ENCODE measurements around the gene S1PR4.
"Not testable (repeated sequence)": the region's sequence is repeated elsewhere in the genome, so short reads cannot be mapped to it uniquely, and the experiment has no call there.

The S1PR4 gene

GRCh38 chr19:3196064-3196932 lies 17.7 kb downstream of the S1PR4 start:
- no peak for DNase-seq (ENCODE audit: low read depth)

DNA sequence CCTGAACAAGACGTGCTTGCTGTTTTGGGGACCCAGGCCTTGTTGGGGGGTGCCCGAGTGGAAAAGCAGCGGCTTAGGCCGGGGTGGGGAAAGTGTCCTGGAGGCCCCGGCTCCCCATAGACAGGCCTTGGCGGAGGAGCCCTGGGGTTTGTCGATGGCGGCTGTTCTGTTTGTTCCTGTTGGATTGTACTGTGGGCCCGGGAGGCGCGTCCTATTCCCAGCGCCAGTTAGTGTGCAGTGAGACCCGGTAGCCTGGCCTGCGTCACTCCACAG lies 18.3 kb downstream of the S1PR4 start:
- no peak for DNase-seq (ENCODE audit: low read depth)

DNA sequence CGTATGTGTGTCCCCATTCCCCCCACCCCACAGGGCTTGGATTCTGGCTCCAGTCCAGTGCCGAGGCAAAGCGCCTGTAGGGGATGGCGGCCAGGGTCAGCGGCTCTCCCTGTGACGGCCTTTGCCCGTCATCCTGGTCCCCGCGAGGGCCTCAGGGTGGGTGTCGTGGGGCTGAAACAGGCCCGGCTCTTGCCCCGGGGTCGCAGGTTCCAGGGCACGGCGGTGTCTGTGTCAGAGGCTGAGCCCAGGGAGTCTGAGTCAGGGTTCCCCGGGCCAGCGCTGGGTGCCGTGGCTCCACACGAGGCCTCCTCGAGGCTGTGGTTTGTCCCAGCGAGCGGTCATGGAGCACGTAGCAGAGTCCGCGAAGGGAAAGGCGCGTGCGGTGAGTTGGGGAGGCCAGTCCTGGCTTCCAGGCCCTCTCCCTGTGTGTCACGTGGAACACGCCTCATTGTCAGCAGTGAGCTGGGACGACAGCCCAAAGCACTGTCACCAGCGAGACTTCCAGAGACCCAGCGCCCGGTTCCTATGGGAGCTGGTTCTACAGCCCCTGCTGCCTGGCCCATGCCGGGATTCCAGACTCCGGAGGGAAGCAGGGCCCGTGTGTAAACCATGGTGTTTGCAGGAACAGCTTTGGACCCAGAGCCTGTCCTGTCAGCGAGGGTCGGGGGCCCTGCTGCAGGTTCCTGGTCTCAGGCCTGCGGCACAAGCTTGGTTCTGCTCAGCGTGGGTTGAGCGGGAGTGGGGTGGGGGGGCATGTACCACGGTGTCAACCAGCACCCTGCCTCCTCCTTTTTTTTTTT lies 20.5 kb downstream of the S1PR4 start:
- DNase-seq (ENCODE audit: low read depth) = no peak

DNA sequence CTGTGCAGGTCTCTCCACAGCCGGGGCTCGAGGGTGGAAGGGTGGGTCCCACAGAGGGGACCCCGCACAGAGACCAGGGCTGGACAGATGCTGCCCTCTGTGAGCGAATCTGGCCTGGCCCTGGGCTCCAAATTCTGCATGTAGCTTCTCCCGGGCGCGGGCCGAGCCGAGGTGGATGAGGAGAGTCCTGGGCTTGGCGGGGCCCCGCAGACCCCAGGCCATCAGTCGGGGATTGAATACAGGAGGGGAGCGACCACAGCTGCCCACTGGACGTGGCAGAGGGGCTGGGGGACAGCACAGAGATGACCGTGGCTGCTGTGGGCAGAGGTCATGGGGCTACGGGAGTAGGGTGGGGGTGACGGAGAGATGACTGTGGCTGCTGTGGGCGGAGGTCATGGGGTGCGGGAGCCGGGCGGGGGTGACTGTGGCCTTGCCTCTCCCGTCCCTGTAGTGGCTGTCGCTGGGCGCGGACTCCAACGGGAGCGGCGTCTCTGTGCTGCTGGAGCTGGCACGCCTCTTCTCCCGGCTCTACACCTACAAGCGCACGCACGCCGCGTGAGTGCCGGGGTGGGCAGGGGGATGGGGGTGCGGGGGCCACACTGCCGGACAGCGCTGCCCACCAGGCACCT lies 22.6 kb downstream of the S1PR4 start:
- DNase-seq (ENCODE audit: low read depth) = no peak

- no peak for DNase-seq (ENCODE audit: low read depth)
Measured at GRCh38 chr19:3201911-3202310, 23.3 kb downstream of the S1PR4 start.

- DNase-seq (ENCODE audit: low read depth) = no peak
Measured at GRCh38 chr19:3202346-3202745, 23.8 kb downstream of the S1PR4 start.

DNA sequence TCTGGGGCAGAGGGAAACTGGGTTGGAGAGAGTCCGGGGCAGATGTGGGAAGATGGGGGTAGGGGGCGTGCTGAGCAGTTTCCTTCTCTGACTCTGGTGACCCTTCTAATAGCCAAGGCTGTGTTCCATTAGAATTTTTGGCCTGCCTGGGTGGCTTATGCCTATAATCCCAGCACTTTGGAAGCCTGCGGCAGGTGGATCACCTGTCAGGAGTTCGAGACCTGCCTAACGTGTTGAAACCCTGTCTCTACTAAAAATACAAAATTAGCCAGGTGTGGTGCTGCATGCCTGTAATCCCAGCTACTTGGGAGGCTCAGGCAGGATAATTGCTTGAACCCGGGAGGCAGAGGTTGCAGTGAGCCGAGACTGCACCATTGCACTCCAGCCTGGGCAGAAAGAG lies 24.3 kb downstream of the S1PR4 start:
- not testable (repeated sequence) for DNase-seq (ENCODE audit: low read depth)

GRCh38 chr19:3203805-3204645 lies 25.5 kb downstream of the S1PR4 start:
- no peak for DNase-seq (ENCODE audit: low read depth)

DNA sequence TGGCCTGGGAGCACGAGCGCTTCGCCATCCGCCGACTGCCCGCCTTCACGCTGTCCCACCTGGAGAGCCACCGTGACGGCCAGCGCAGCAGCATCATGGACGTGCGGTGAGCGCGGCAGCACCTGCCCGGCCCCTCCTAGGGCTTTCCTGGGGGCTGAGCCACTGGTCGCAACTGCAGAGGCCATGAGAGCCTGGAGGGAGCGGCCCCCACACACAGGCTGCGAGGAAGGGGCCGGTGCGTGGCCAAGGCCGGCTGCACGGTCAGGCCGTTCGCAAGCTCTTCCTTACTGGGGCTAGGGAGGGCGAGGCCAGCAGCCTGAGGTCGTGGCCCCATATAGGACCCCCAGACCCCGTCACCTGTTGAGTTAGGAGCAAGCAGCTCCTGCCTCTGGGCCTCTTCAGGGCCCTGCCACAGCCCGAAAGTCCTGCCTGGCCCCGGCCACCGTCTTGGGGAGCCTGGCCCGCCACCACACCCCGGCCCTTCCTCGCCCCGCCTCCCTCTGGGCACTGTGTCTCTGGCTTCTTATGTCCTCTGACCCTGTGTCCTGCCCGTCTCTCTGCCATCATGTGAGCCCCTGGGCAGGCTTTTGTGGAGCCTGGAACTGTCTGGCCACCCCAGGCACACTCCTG lies 26.2 kb downstream of the S1PR4 start:
- DNase-seq (ENCODE audit: low read depth) = no peak

DNA sequence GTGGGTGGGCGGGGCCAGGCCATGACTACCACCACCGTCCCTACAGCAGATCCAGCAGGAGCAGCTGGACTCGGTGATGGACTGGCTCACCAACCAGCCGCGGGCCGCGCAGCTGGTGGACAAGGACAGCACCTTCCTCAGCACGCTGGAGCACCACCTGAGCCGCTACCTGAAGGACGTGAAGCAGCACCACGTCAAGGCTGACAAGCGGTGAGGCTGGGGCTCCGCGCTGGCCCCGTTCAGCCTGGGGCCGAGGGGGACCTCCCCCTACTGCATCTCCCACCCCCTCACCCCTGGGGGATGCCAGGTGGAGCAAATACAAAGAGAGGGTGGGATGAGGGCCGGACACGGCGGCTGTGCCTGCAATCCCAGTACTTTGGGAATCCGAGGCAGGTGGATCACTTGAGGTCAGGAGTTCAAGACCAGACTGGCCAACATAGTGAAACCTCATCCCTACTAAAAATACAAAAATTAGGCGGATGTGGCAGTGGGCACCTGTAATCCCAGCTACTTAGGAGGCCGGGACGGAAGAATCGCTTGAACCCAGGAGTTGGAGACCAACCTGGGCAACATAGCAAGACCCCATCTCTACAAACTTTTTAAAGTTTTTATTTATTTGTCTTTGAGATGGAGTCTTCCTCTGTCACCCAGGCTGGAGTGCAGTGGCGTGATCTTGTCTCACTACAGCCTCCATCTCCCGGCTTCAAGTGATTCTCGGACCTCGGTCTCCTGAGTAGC lies 27.8 kb downstream of the S1PR4 start:
- DNase-seq (ENCODE audit: low read depth) = no peak

GRCh38 chr19:3207461-3208242 lies 29.1 kb downstream of the S1PR4 start:
- DNase-seq (ENCODE audit: low read depth) = no peak

- DNase-seq (ENCODE audit: low read depth) = no peak
Measured at GRCh38 chr19:3208317-3209207, 30.0 kb downstream of the S1PR4 start.

- DNase-seq (ENCODE audit: low read depth) = no peak
Measured at GRCh38 chr19:3210347-3211017, 31.9 kb downstream of the S1PR4 start.

DNA sequence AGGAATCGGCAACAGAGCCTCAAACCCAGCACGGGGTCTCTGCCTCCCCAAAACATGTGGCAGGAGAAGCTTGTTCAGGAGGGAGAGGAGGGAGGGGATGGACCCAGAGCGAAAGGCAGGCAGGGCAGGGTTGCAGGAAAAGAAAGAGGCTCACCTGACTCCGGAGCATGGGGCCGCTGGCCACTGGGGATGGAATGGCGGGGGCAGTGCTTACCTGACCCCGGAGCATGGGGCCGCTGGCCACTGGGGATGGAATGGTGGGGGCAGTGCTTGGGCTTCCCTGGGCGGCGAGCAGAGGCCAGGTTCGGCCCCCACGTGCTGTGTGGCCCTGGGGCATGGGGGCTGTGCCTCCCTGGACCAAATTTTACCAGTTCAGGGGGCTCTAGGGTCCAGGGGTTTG lies 32.6 kb downstream of the S1PR4 start:
- no peak for DNase-seq (ENCODE audit: low read depth)

DNA sequence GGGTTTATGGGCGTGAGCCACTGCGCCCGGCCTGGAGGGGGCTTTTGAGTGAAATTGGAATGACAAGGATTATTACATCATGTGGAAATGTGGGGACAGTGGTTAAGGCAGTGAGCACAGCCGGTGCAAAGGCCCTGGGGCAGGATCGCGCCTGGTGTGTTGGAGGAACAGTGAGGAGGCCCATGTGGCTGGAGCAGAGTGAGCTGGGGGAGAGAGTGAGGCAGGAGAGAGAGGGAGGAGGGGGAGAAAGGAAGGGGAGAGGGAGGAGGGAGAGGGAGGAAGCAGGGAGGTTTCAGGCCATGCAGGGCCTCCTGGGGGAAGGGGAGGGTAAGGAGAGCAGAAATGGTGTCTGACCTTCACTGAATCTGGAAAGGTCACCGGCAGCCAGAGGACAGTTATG lies 34.6 kb downstream of the S1PR4 start:
- DNase-seq (ENCODE audit: low read depth) = no peak

DNA sequence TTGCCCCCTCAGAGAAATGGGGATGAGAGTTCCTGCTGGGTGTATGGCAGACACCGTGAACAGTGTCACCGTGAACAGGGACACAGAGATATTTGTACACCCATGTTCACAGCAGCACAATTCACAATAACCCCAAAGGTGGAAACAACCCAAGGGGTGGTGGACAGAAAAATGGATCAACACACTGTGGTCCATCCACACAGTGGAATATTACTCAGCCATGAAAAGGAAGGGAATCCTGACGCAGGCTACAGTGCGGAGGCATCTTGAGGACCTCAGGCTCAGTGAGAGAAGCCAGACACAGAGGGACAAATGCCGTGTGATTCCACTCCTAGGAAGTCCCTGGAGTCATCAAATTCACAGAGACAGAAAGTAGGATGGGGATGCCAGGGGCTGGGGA lies 38.3 kb downstream of the S1PR4 start:
- DNase-seq (ENCODE audit: low read depth) = no peak

- DNase-seq (ENCODE audit: low read depth) = no peak
Measured at GRCh38 chr19:3220576-3220975, 42.0 kb downstream of the S1PR4 start.

DNA sequence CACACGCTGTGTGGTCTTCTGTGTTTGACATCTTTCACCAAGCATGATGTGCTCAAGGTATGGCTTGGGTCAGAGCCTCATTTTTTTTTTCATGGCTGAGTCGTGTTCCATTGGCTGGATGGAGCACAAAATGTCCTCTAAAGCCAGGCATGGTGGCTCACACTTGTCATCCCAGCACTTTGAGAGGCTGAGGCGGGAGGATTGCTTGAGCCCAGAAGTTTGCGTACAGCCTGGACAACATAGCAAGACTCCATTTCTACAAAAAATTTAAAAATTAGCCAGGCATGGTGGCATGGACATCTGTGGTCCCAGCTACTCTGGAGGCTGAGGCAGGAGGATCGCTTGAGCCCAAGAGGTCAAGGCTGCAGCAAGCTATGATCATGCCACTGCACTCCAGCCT lies 43.0 kb downstream of the S1PR4 start:
- not testable (repeated sequence) for DNase-seq (ENCODE audit: low read depth)

DNA sequence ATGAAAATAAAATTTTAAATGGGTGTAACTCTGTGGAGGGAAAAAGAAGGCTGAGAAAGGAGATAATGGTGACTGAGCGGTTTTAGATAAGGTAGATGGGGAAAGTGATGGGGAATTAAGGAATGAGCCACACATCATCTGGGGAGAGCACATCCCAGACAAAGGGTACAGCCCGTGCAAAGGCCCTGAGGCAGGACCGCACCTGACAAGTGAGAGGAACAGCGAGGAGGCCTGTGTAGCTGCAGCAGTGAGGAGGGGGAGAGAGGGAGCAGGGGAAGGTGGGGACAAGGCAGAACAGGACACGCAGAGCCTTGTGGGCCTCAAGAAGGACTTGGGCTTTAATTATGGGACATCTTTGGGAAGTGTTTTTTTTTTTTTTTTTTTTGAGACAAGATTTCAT lies 44.1 kb downstream of the S1PR4 start:
- no peak for DNase-seq (ENCODE audit: low read depth)

Data from HS-27A (cell line).